HL-60 (cell line): Measurements from ENCODE around the gene SPTBN1.

ENCODE experiments used
- DNase-seq, 2 experiments: peaks; one replicate each; pipeline ENCODE4 v3.0.0-alpha.2; 2010 to 2020; ENCODE audit warnings: low read depth in 1 of 2, low spot score in 1 of 2
- H3K27ac ChIP-seq: fragments of 250-450 bp; sonication (Bioruptor Pico); replicated peaks from 2 replicates; pipeline ENCODE4 v1.5.1; 2020; ENCODE audit warnings: mild to moderate bottlenecking, moderate library complexity
- H3K27me3 ChIP-seq: fragments of 250-450 bp; sonication (Bioruptor Pico); 2 replicates; pipeline ENCODE4 v1.5.1; 2021; ENCODE audit warnings: mild to moderate bottlenecking, moderate library complexity; ENCODE audit not compliant: insufficient read depth, poor library complexity, severe bottlenecking
- H3K4me3 ChIP-seq: replicated peaks from 2 replicates; pipeline ENCODE4 v1.5.1; 2011; ENCODE audit warnings: mild to moderate bottlenecking, control low read depth, low read length; ENCODE audit not compliant: insufficient read depth
- GABPA ChIP-seq: IDR thresholded peaks from 2 replicates; pipeline ENCODE4 v1.6.1; 2012; ENCODE audit warnings: low read depth
- POLR2AphosphoS5 ChIP-seq: IDR thresholded peaks from 2 replicates; pipeline ENCODE4 v1.6.1; 2012; ENCODE audit warnings: low read depth
- REST ChIP-seq: IDR thresholded peaks from 2 replicates; pipeline ENCODE4 v1.6.1; 2012; ENCODE audit warnings: low read depth; ENCODE audit not compliant: insufficient replicate concordance
- SPI1 ChIP-seq: IDR thresholded peaks from 2 replicates; pipeline ENCODE4 v1.6.1; 2012; ENCODE audit warnings: low read depth, mild to moderate bottlenecking, borderline replicate concordance
- TF ChIP-seq, protein P1 (sequence below): IDR thresholded peaks from one replicate; pipeline ENCODE4 v1.5.1; 2011; ENCODE audit warnings: low read length, control low read depth, inconsistent platforms; ENCODE audit not compliant: insufficient read depth

Gene SPTBN1

GRCh38 chr2:54455131-54455562, 980 bp upstream of the SPTBN1 start:
- no peak for DNase-seq
- H3K27ac ChIP-seq = no peak overlapping the region
- TF ChIP-seq POLR2AphosphoS5 (no peak), SPI1 (no peak), REST (no peak), GABPA (no peak)
- TF ChIP-seq, protein P1, sequence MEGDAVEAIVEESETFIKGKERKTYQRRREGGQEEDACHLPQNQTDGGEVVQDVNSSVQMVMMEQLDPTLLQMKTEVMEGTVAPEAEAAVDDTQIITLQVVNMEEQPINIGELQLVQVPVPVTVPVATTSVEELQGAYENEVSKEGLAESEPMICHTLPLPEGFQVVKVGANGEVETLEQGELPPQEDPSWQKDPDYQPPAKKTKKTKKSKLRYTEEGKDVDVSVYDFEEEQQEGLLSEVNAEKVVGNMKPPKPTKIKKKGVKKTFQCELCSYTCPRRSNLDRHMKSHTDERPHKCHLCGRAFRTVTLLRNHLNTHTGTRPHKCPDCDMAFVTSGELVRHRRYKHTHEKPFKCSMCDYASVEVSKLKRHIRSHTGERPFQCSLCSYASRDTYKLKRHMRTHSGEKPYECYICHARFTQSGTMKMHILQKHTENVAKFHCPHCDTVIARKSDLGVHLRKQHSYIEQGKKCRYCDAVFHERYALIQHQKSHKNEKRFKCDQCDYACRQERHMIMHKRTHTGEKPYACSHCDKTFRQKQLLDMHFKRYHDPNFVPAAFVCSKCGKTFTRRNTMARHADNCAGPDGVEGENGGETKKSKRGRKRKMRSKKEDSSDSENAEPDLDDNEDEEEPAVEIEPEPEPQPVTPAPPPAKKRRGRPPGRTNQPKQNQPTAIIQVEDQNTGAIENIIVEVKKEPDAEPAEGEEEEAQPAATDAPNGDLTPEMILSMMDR = no peak
- no peak overlapping the region for H3K4me3 ChIP-seq
- H3K27me3 ChIP-seq = peaks cover 41% of the 10 kb centered on the region

DNA sequence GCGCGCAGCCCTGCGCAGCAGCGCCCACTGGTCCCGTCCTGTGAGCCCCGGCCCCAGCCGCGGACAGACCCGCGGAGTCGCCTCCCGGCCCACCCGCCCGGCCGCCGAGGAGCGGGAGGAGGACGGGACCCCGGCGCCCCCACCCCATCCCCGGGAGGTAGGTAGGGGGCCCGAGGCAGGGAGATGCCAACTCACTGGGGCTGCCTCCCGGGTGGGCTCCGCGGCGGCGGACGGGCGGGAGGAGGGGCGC, 160 bp downstream of the SPTBN1 start:
- Histone ChIP-seq H3K27me3 (peaks cover 43% of the 10 kb centered on the region), H3K27ac (no peak overlapping the region), H3K4me3 (peak overlapping the region; percentile 49)
- TF ChIP-seq POLR2AphosphoS5 (no peak), SPI1 (no peak), REST (no peak), GABPA (no peak)
- TF ChIP-seq, protein P1 = no peak
- DNase-seq = no peak

- H3K4me3 ChIP-seq = peak overlapping the region; percentile 49
- peaks cover 45% of the 10 kb centered on the region for H3K27me3 ChIP-seq
- H3K27ac ChIP-seq = no peak overlapping the region
- TF ChIP-seq SPI1 (no peak), POLR2AphosphoS5 (no peak), GABPA (no peak), REST (no peak)
- TF ChIP-seq, protein P1 = no peak
- no peak for DNase-seq
Measured at GRCh38 chr2:54456612-54457322, 640 bp downstream of the SPTBN1 start.
